Measurements from ENCODE around the gene OR2AK2. TPM values are rescaled to one million over a fixed set of nuclear protein-coding genes. Genes with fewer than 3 reads are reported as not detected.

Gene OR2AK2
- polyA plus RNA-seq, 1 of the 3 experiments (the other 2 are of a cell fraction) = not detected

DNA sequence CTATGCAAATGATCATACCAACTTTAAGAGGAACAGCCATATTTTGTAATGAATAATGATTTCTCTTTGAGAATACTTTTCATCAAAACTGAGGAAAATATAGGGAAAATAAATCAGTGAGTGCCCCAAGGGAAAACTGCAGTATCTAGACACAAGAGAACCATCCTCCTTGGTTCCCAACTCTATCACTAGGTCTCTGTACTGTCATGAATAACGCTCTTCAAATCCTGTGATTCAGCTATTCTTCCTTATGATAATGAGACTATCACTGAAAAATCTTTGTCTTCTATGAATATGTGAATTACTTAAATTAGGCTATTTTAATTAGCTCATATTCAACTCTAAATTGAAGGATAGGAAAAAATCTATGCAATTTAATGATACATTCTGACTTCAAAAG is 50.8 kb downstream of the OR2AK2 start:
- Histone ChIP-seq H2AFZ (ENCODE audit: low read depth) (no peak overlapping the region), H3K4me3 (ENCODE audit: low read depth in 2 of 2, low read length in 1 of 2) (no peak overlapping the region), H3K9me2 (no peaks in the 10 kb centered on the region), H3K79me2 (ENCODE audit: insufficient read depth) (no peaks in the 10 kb centered on the region), H3K9ac (no peak overlapping the region), H3K27me3 (ENCODE audit: insufficient read depth) (no peaks in the 10 kb centered on the region), H4K20me1 (ENCODE audit: insufficient read depth) (no peaks in the 10 kb centered on the region), H3K9me3 (0 out of 2 replicates have a peak, but pooled peaks cover 3% of the 10 kb centered on the region), H3K36me3 (replicated peaks in 1 of 2; ENCODE audit: control insufficient read depth in 1 of 2, insufficient read depth in 2 of 2, low read length in 1 of 2) (no peaks in the 10 kb centered on the region), H3F3A (replicated peaks; ENCODE audit: insufficient read depth) (no peaks in the 10 kb centered on the region), H3K4me1 (ENCODE audit: control insufficient read depth in 1 of 2, insufficient read depth in 2 of 2, low read depth in 1 of 2, low read length in 1 of 2) (no peaks in the 10 kb centered on the region), H3K27ac (ENCODE audit: low read depth in 2 of 2, low read length in 1 of 2) (no peak overlapping the region), H3K4me2 (no peak overlapping the region)
- no peak for TF ChIP-seq MEF2A (IDR thresholded peaks at IDR 0.05; ENCODE audit: borderline replicate concordance, low read depth)
- no peak for TF ChIP-seq GABPA (IDR thresholded peaks at IDR 0.05; ENCODE audit: low read depth)
- TF ChIP-seq SIN3A (IDR thresholded peaks at IDR 0.05; ENCODE audit: borderline replicate concordance, low read depth, low read length) = no peak
- TF ChIP-seq RFX5 (IDR thresholded peaks at IDR 0.05; ENCODE audit: low read length) = no peak
- TF ChIP-seq CHD2 (IDR thresholded peaks at IDR 0.05; ENCODE audit: low read length, partially characterized antibody) = no peak
- TF ChIP-seq ELF1 (IDR thresholded peaks at IDR 0.05) = no peak
- TF ChIP-seq RXRA (IDR thresholded peaks at IDR 0.05; ENCODE audit: borderline replicate concordance, low read depth) = no peak
- TF ChIP-seq MXI1 (IDR thresholded peaks at IDR 0.05; ENCODE audit: low read depth, low read length) = no peak
- TF ChIP-seq, protein P1, sequence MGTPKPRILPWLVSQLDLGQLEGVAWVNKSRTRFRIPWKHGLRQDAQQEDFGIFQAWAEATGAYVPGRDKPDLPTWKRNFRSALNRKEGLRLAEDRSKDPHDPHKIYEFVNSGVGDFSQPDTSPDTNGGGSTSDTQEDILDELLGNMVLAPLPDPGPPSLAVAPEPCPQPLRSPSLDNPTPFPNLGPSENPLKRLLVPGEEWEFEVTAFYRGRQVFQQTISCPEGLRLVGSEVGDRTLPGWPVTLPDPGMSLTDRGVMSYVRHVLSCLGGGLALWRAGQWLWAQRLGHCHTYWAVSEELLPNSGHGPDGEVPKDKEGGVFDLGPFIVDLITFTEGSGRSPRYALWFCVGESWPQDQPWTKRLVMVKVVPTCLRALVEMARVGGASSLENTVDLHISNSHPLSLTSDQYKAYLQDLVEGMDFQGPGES (IDR thresholded peaks at IDR 0.05; ENCODE audit: low read depth, low read length) = no peak
- ChIA-PET CTCF (no interaction called here), POLR2A (no interaction called here)
- no peak for DNase-seq
- WGBS (ENCODE audit: low lambda C conversion rate) = 0% methylated on average over 1 of the region's 1 CpG

Small RNA genes lying within 50 kb of the gene (small RNA-seq; reads per million reads assigned to genes)
- 0 reads per million in 7 experiments for gene RF00019

Other genes starting within 250 kb of the OR2AK2 start
- not detected in 2 replicates for gene OR6F1, start 248.6 kb upstream of the OR2AK2 start, polyA plus RNA-seq (2012; rRNA removed)
- not detected in 2 replicates for gene OR14K1, start 226.6 kb upstream of the OR2AK2 start, polyA plus RNA-seq (2012; rRNA removed)
- gene OR14A2, start 217.1 kb upstream of the OR2AK2 start, polyA plus RNA-seq (2012; rRNA removed) = not detected in 2 replicates
- not detected in 2 replicates for gene OR1C1, start 204.7 kb upstream of the OR2AK2 start, polyA plus RNA-seq (2012; rRNA removed)
- not detected in 2 replicates for gene OR14A16, start 141.1 kb upstream of the OR2AK2 start, polyA plus RNA-seq (2012; rRNA removed)
- not detected in 2 replicates for gene OR11L1, start 123.3 kb upstream of the OR2AK2 start, polyA plus RNA-seq (2012; rRNA removed)
- 0.13 and 0.35 TPM in 2 replicates for gene TRIM58, start 108.0 kb upstream of the OR2AK2 start, polyA plus RNA-seq (2012; rRNA removed)
- 0.13 TPM in 1 of 2 replicates, not detected in the other for gene OR2W3, start 69.6 kb upstream of the OR2AK2 start, polyA plus RNA-seq (2012; rRNA removed)
- gene OR2T8, start 45.0 kb upstream of the OR2AK2 start, polyA plus RNA-seq (2012; rRNA removed) = not detected in 2 replicates
- not detected in 2 replicates for gene OR2AJ1, start 40.3 kb upstream of the OR2AK2 start, polyA plus RNA-seq (2012; rRNA removed)
- gene OR2L8, start 16.4 kb upstream of the OR2AK2 start, polyA plus RNA-seq (2012; rRNA removed) = not detected in 2 replicates
- not detected in 2 replicates for gene OR2L5, start 48.4 kb downstream of the OR2AK2 start, polyA plus RNA-seq (2012; rRNA removed)
- 0.03 and 0.08 TPM in 2 replicates for gene OR2L2, start 64.8 kb downstream of the OR2AK2 start, polyA plus RNA-seq (2012; rRNA removed)
- gene OR2L3, start 81.6 kb downstream of the OR2AK2 start, polyA plus RNA-seq (2012; rRNA removed) = 0.02 and 0.03 TPM in 2 replicates
- gene OR2L13, start 130.0 kb downstream of the OR2AK2 start, polyA plus RNA-seq (2012; rRNA removed) = 0.15 and 0.23 TPM in 2 replicates
- not detected in 2 replicates for gene OR2M5, start 179.9 kb downstream of the OR2AK2 start, polyA plus RNA-seq (2012; rRNA removed)
- gene OR2M2, start 209.6 kb downstream of the OR2AK2 start, polyA plus RNA-seq (2012; rRNA removed) = not detected in 2 replicates
- not detected in 2 replicates for gene OR2M3, start 232.0 kb downstream of the OR2AK2 start, polyA plus RNA-seq (2012; rRNA removed)